Lung microvascular endothelial cell (primary cell): ENCODE measurements around the gene MEG3. TPM values are rescaled to one million over a fixed set of nuclear protein-coding genes. Genes with fewer than 3 reads are reported as not detected.
"Not testable (repeated sequence)": the region's sequence is repeated elsewhere in the genome, so short reads cannot be mapped to it uniquely, and the experiment has no call there.

Source experiments
- DNase-seq, 2 donors: peaks; one replicate each; pipeline versions ENCODE4 v3.0.0 to v3.0.0-alpha.2; 2010; ENCODE audit warnings: low read depth in 2 of 2
- total RNA-seq: library from RNA; depleted of rRNA; stranded (reverse); fragments of >200 nt; gene quantifications from 2 replicates; pipeline ENCODE4 v1.2.1, GENCODE V29; 2014

The MEG3 gene
- total RNA-seq, 1 donor from 2014 or later: 0.99 TPM

GRCh38 chr14:100788942-100789341, 37.0 kb upstream of the MEG3 start:
- no peak for DNase-seq

- no peak for DNase-seq
These were observed 36.2 kb upstream of the MEG3 start for GRCh38 chr14:100789460-100790417.

GRCh38 chr14:100790502-100791347, 35.2 kb upstream of the MEG3 start:
- DNase-seq: peak in 1 of 2 donors; percentile 17

GRCh38 chr14:100791348-100791735, 34.6 kb upstream of the MEG3 start:
- DNase-seq: no peak

GRCh38 chr14:100791995-100792394, 33.9 kb upstream of the MEG3 start:
- DNase-seq: no peak

- no peak for DNase-seq
These were observed 29.0 kb upstream of the MEG3 start for GRCh38 chr14:100796946-100797345.

- no peak for DNase-seq
These were observed 25.9 kb upstream of the MEG3 start for GRCh38 chr14:100800041-100800440.

- not testable (repeated sequence) for DNase-seq
These were observed 24.5 kb upstream of the MEG3 start for GRCh38 chr14:100801433-100801832.

- DNase-seq: no peak
These were observed 23.7 kb upstream of the MEG3 start for GRCh38 chr14:100802179-100802578.

- no peak for DNase-seq
These were observed 23.2 kb upstream of the MEG3 start for GRCh38 chr14:100802766-100803165.

- DNase-seq: no peak
These were observed 22.7 kb upstream of the MEG3 start for GRCh38 chr14:100803226-100803625.

- DNase-seq: no peak
These were observed 22.2 kb upstream of the MEG3 start for GRCh38 chr14:100803676-100804075.

GRCh38 chr14:100804138-100804537, 21.8 kb upstream of the MEG3 start:
- no peak for DNase-seq

- DNase-seq: no peak
These were observed 21.2 kb upstream of the MEG3 start for GRCh38 chr14:100804558-100805309.

- DNase-seq: no peak
These were observed 19.5 kb upstream of the MEG3 start for GRCh38 chr14:100806386-100806785.

- DNase-seq: no peak
These were observed 18.4 kb upstream of the MEG3 start for GRCh38 chr14:100807496-100807895.

- DNase-seq: no peak
These were observed 17.8 kb upstream of the MEG3 start for GRCh38 chr14:100807979-100808734.

GRCh38 chr14:100810435-100810834, 15.5 kb upstream of the MEG3 start:
- no peak for DNase-seq

GRCh38 chr14:100810861-100811461, 15.0 kb upstream of the MEG3 start:
- DNase-seq: no peak

GRCh38 chr14:100813291-100813690, 12.6 kb upstream of the MEG3 start:
- DNase-seq: no peak
